HT1080 (cell line): ENCODE measurements around the gene MROH7. TPM values are rescaled to one million over a fixed set of nuclear protein-coding genes. Genes with fewer than 3 reads are reported as not detected.
A peak's percentile ranks its signal among the peaks of the same experiment; 100 is the strongest.

Experiments
- DNase-seq: peaks from one replicate; pipeline ENCODE4 v3.0.0-alpha.2; 2015; ENCODE audit warnings: low read depth
- total RNA-seq: library from RNA; depleted of rRNA; stranded (reverse); fragments of >200 nt; shearing (Covaris generic); gene quantifications from 2 replicates; pipeline ENCODE4 v1.2.3, GENCODE V29; 2014

MROH7 gene
- total RNA-seq, 1 experiment from 2014 or later: not detected

GRCh38 chr1:54695764-54696163, 54.2 kb downstream of the MROH7 start:
- no peak for DNase-seq

GRCh38 chr1:54696262-54696661, 54.7 kb downstream of the MROH7 start:
- no peak for DNase-seq

GRCh38 chr1:54697896-54698295, 56.3 kb downstream of the MROH7 start:
- no peak for DNase-seq

- DNase-seq: no peak
These were observed 56.8 kb downstream of the MROH7 start for GRCh38 chr1:54698346-54698745.

GRCh38 chr1:54699936-54700525, 58.4 kb downstream of the MROH7 start:
- DNase-seq: no peak

GRCh38 chr1:54701066-54701465, 59.5 kb downstream of the MROH7 start:
- DNase-seq: no peak

- DNase-seq: no peak
These were observed 60.4 kb downstream of the MROH7 start for GRCh38 chr1:54701996-54702395.

GRCh38 chr1:54703471-54703870, 61.9 kb downstream of the MROH7 start:
- no peak for DNase-seq

GRCh38 chr1:54705153-54705552, 63.6 kb downstream of the MROH7 start:
- DNase-seq: no peak

- DNase-seq: no peak
These were observed 64.8 kb downstream of the MROH7 start for GRCh38 chr1:54706419-54706818.

GRCh38 chr1:54708385-54708784, 66.8 kb downstream of the MROH7 start:
- DNase-seq: no peak

- DNase-seq: peak; percentile 53
These were observed 68.1 kb downstream of the MROH7 start for GRCh38 chr1:54709547-54710292.

GRCh38 chr1:54710434-54710833, 68.8 kb downstream of the MROH7 start:
- no peak for DNase-seq

- DNase-seq: no peak
These were observed 69.3 kb downstream of the MROH7 start for GRCh38 chr1:54710841-54711240.

GRCh38 chr1:54711536-54711935, 70.0 kb downstream of the MROH7 start:
- DNase-seq: no peak

GRCh38 chr1:54714881-54715492, 73.4 kb downstream of the MROH7 start:
- DNase-seq: no peak

- peak; percentile 81 for DNase-seq
These were observed 74.1 kb downstream of the MROH7 start, which contains the start of gene TTC4 for GRCh38 chr1:54715493-54716298. Gene TTC4, plus strand, starts transcription at chr1:54715861. Its CDS starts 48 bp downstream, at chr1:54715909.

- DNase-seq: peak; percentile 68
These were observed 74.9 kb downstream of the MROH7 start for GRCh38 chr1:54716299-54717047.

GRCh38 chr1:54721719-54722118, 80.1 kb downstream of the MROH7 start:
- no peak for DNase-seq

GRCh38 chr1:54723985-54724384, 82.4 kb downstream of the MROH7 start:
- DNase-seq: no peak

GRCh38 chr1:54724771-54725170, 83.2 kb downstream of the MROH7 start:
- DNase-seq: no peak
